Measurements from ENCODE around the gene FBXW7. TPM values are rescaled to one million over a fixed set of nuclear protein-coding genes. Genes with fewer than 3 reads are reported as not detected.

Gene FBXW7
- polyA plus RNA-seq, 2 of the 4 experiments (the other 2 are of a cell fraction), result 7.2 to 12.5 TPM

DNA sequence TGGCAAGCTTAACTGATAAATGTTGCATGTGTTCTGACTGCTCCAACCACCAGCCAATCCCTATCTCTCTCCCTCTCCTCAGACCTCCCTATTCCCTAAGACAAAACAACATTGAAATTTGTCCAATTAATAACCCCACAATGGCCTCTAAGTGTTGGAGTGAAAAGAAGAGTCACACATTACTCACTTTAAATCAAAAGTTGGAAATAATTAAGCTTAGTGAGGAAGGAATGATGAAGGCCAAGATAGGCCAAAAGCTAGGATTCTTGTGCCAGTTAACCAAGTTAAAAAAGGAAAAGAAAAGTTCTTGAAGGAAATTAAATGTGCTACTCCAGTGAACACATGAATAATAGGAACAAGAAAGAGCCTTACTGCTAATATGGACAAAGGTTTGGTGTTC is 55.6 kb downstream of the FBXW7 start (continued):
- TF ChIP-seq RARB (CRISPR knock-in tag; IDR thresholded peaks at IDR 0.05), result no peak

DNA sequence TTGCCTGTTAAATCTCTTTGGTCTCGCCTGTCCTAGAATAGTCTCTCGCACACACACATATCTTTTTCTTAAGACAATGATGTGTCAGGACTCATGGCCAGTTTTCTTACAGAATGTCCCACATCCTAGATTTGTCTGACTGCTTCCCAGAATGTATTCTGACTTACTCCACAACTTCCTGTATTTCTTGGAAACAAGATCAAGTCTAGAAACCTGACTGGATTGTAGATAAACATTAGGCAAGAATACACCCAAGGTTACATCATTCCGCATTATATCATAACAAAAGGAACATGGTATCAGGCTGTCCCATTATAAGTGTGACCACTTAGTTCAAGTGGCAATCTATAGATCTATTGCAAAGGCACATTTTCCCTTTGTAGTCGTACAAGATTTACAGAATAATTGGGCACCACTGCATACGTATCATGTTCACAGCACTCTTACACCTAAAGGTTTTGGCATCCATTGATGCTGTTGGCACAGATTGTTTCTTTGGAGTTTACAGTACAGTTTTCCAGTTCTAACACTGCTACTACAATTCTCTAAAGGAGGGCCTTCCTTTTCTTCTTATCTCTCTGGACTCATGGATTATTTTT is 56.4 kb downstream of the FBXW7 start:
- Histone ChIP-seq H3K27ac (no peak overlapping the region; a peak in 1 of 6 replicates), H3K4me1 (peaks cover 7% of the 10 kb centered on the region; the same call in 1 of the 3 replicates), H3K9me3 (peaks cover 11% of the 10 kb centered on the region; the same call in 2 of the 3 replicates), H3K4me2 (no peak overlapping the region), H3K4me3 (no peak overlapping the region)
- DNase-seq (ENCODE audit: low read depth in 1 of 2, low spot score in 1 of 2), result no peak
- ChIA-PET CTCF (no interaction called here), POLR2A (no interaction called here)
- no peak for FAIRE-seq
- WGBS (ENCODE audit: missing lambda C conversion rate), result 97% methylated on average over 5 of the region's 5 CpGs
- ATAC-seq, result no peak
- TF ChIP-seq FOXS1 (CRISPR knock-in tag; IDR thresholded peaks at IDR 0.05), result no peak
- no peak for TF ChIP-seq PHF8 (IDR thresholded peaks at IDR 0.05; ENCODE audit: borderline replicate concordance, low read depth)
- TF ChIP-seq SREBF2 (IDR thresholded peaks at IDR 0.05), result no peak
- no peak for TF ChIP-seq CHD4 (IDR thresholded peaks at IDR 0.05; ENCODE audit: borderline replicate concordance)
- TF ChIP-seq RCOR1 (IDR thresholded peaks at IDR 0.05; ENCODE audit: low read depth, low read length), result no peak
- no peak for TF ChIP-seq CBX8 (IDR thresholded peaks at IDR 0.05)
- TF ChIP-seq RNF2 (IDR thresholded peaks at IDR 0.05; ENCODE audit: borderline replicate concordance, low read depth), result no peak
- TF ChIP-seq POLR2A (IDR thresholded peaks at IDR 0.05; ENCODE audit: low read length), result no peak
- TF ChIP-seq EP300 (IDR thresholded peaks at IDR 0.05), result no peak
- no peak for TF ChIP-seq CHD2 (IDR thresholded peaks at IDR 0.05; ENCODE audit: low read length, partially characterized antibody)
- TF ChIP-seq HEYL (CRISPR knock-in tag; IDR thresholded peaks at IDR 0.05), result no peak
- TF ChIP-seq BCL3 (IDR thresholded peaks at IDR 0.05), result no peak
- no peak for TF ChIP-seq KDM1A (IDR thresholded peaks at IDR 0.05; ENCODE audit: low read depth)
- TF ChIP-seq ZSCAN20 (CRISPR knock-in tag; IDR thresholded peaks at IDR 0.05), result no peak
- TF ChIP-seq HES2 (IDR thresholded peaks at IDR 0.05), result no peak
- TF ChIP-seq JUN (IDR thresholded peaks at IDR 0.05), result no peak
- TF ChIP-seq HDAC2 (IDR thresholded peaks at IDR 0.05), result no peak
- TF ChIP-seq ELK1 (IDR thresholded peaks at IDR 0.05; ENCODE audit: low read depth, low read length), result no peak

- Histone ChIP-seq H3K4me1 (0 out of 3 replicates have a peak, but pooled peaks cover 7% of the 10 kb centered on the region), H3K4me3 (no peak overlapping the region), H3K9me3 (peaks cover 11% of the 10 kb centered on the region; the same call in 2 of the 3 replicates), H3K27ac (no peak overlapping the region), H3K4me2 (no peak overlapping the region)
- DNase-seq (ENCODE audit: low read depth in 1 of 2, low spot score in 1 of 2) (no peak), ATAC-seq (no peak), FAIRE-seq (no peak)
- WGBS (ENCODE audit: missing lambda C conversion rate), result 95% methylated on average over 3 of the region's 3 CpGs
- ChIA-PET CTCF (no interaction called here), POLR2A (no interaction called here)
- TF ChIP-seq RAD21 (conservative IDR thresholded peaks at IDR 0.05 in 1 of 2, IDR thresholded peaks at IDR 0.05 in 1 of 2) (no peak), JUNB (IDR thresholded peaks at IDR 0.05) (no peak), EP300 (IDR thresholded peaks at IDR 0.05) (no peak), MYC (IDR thresholded peaks at IDR 0.05; ENCODE audit: borderline replicate concordance, low read length) (no peak), RNF2 (IDR thresholded peaks at IDR 0.05; ENCODE audit: borderline replicate concordance, low read depth) (no peak), NFE2L2 (conservative IDR thresholded peaks at IDR 0.05; ENCODE audit: low read length) (no peak), ZC3H11A (IDR thresholded peaks at IDR 0.05) (no peak), TP53 (CRISPR knock-in tag; IDR thresholded peaks at IDR 0.05) (no peak), HOXA7 (CRISPR knock-in tag; IDR thresholded peaks at IDR 0.05) (no peak), FOSL2 (IDR thresholded peaks at IDR 0.05) (no peak), FOSL2 (CRISPR knock-in tag; IDR thresholded peaks at IDR 0.05) (no peak), GATA3 (IDR thresholded peaks at IDR 0.05; ENCODE audit: borderline replicate concordance) (no peak), RARB (CRISPR knock-in tag; IDR thresholded peaks at IDR 0.05) (no peak), MAFK (IDR thresholded peaks at IDR 0.05; ENCODE audit: partially characterized antibody) (no peak), BCL3 (IDR thresholded peaks at IDR 0.05) (no peak)
- TF ChIP-seq, protein P1, sequence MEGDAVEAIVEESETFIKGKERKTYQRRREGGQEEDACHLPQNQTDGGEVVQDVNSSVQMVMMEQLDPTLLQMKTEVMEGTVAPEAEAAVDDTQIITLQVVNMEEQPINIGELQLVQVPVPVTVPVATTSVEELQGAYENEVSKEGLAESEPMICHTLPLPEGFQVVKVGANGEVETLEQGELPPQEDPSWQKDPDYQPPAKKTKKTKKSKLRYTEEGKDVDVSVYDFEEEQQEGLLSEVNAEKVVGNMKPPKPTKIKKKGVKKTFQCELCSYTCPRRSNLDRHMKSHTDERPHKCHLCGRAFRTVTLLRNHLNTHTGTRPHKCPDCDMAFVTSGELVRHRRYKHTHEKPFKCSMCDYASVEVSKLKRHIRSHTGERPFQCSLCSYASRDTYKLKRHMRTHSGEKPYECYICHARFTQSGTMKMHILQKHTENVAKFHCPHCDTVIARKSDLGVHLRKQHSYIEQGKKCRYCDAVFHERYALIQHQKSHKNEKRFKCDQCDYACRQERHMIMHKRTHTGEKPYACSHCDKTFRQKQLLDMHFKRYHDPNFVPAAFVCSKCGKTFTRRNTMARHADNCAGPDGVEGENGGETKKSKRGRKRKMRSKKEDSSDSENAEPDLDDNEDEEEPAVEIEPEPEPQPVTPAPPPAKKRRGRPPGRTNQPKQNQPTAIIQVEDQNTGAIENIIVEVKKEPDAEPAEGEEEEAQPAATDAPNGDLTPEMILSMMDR (IDR thresholded peaks at IDR 0.05), result no peak
These were observed 57.2 kb downstream of the FBXW7 start for GRCh38 chr4:152478461-152479237.

Measured in A549 (cell line).